Hematopoietic multipotent progenitor cell treated with erythropoietin and hydrocortisone succinate and interleukin-3 and kit ligand, for 6 days (in vitro differentiated cells): ENCODE measurements around the gene CDC42BPB.
A peak's percentile ranks its signal among the peaks of the same experiment; 100 is the strongest.

ENCODE experiments used
- DNase-seq: peaks from one replicate; pipeline ENCODE4 v3.0.0-alpha.2; 2015

Gene CDC42BPB

DNA sequence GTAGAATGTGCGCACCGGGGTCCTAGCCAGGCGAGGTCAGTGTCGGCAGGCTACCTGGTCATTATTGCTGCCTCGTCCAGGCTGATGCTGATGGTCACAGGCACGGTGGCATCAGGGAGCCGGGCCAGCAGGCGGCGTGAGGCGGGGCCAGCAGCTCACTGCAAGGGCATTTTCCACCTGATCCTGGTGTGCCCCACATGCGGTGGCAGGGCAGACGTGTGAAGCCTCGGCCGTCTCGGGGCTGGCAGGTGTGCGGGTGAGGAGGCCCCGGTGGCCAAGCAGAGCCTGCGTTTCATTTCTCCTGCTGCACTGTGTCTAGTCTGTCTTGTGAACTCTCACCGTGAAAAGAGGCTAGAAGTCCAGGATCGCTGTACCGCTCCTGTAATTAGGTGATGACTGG lies 146.9 kb downstream of the CDC42BPB start:
- DNase-seq = no peak

DNA sequence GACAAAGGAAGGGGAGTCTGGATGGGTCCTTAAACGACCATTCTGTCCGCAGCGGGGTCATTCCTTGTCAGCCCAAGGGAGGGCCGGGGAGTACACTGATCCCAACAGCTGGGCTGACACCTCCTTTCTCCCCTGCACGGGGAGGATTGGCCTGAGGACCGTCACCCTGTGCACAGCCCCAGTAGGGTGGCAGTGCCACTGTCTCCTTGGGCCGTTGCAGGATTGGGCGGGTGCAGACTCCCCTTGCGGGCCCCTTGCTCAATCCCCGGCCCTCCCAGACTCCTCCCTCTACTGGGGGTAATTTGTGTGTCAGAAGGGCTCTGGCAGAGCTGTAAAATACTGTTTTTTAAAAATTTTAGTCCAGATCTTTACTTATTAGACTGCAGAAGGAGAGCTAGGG lies 147.4 kb downstream of the CDC42BPB start:
- no peak for DNase-seq

DNA sequence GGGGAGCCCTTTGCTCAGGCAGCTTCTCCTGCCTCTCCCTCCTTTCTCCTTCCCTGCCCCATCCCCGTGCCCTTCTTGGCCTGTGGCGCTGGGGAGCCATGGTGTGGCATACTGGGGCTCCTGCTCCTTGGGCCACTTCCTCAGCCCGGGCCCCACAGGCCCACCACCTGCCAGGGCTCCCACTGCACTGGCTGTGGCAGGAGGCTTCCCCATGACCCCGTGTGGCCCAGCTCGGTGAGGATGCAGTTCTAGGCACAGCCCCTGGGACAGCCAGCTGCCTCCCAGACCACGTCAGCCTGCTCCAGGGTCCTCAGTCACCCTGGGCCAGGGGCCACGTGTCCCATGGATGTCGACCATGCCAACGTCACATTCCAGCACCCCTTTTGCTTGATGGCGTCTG lies 147.9 kb downstream of the CDC42BPB start:
- DNase-seq = no peak

DNA sequence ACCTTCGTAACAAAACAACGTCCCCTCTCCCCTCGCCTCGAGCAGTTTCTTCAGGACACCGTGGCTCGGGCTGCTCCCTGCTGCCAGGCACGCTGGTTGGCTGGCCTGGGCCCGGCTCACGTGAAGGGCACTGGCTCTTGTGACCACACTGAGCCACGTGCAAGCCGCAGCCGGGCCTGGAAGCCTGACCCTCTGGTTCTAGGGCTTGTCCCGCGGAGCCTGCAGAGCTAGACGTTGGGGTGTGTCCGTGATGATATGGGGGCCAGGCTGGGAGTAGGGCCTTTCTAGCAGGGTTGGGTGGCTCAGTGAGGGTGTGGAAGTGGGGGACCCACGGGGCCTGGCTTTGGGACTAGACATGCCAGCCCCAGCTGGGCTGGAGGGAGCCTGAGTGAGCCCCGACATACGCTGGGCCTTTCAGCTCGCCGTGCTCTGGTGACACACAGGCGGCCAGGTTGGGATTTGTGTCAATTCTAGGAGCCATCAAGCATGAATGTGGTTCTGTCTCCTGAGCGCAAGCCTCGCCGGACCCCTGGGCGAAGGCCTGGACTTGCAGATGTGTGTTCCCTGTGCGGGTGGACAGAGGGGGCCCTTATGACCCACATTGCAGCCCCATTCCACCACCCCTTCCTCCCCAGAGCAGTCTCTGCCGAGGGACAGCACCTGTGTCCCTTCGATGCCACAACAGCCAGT lies 148.4 kb downstream of the CDC42BPB start:
- no peak for DNase-seq

DNA sequence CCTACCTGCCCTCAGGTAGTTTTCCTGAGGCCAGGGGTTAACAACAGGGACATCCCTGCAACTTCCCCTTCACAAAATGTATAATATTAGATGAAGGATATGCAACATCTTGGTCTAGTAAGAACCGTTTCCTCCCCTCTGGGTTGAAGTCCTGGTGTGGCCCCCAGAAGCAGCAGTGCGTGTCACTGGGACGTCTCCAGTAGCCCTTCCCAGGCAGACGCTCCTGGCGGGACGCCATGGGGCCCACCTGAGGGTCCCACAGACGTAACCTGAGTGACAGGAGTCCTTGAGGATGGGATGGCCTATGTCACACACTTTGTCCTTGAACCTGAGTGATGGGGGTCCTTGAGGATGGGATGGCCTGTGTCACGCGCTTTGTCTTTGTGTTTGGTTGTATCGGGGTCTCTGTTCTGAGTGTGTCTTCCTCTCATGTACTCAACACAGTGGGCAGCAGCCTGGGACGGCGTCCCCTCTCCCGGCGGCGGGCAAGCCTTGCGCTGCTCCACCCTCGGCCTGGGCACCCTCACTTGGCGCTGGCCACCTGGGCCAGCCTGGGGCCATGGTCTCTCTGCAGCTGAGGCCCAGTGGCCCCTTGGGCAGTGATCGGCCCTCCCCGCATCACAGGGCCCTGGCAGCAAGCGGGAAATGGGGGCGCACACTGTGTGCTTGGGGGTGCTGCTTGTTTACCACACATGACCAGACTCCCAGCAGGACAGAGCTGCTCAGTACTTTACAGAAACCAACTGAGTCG lies 149.2 kb downstream of the CDC42BPB start:
- DNase-seq = no peak

DNA sequence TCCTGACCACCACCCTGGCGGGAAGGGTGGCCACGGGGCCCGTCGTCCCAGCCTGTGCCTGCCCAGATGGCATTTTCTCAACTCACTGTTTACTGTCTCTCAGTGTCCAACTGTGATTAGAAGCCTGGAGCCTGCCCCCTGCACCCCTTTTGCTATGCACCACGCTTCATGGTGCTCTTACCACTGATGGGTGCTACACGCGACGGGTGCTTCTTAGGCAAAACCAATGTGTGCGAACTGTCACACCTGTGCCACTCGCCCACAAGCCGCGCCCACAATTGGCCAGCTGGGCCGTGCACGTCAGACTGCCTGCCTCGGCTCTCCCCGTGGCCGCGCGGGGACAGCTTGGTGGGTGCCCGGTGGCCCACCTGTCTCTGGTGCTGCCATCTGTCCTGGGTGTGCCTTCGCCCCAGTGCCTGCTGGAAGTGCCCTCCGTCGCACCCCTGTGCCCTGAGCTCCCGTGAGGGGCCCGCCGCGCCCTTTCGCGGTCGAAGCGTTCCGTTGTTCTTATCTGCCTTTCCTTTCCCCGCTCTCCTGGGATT lies 150.0 kb downstream of the CDC42BPB start:
- DNase-seq = no peak

DNA sequence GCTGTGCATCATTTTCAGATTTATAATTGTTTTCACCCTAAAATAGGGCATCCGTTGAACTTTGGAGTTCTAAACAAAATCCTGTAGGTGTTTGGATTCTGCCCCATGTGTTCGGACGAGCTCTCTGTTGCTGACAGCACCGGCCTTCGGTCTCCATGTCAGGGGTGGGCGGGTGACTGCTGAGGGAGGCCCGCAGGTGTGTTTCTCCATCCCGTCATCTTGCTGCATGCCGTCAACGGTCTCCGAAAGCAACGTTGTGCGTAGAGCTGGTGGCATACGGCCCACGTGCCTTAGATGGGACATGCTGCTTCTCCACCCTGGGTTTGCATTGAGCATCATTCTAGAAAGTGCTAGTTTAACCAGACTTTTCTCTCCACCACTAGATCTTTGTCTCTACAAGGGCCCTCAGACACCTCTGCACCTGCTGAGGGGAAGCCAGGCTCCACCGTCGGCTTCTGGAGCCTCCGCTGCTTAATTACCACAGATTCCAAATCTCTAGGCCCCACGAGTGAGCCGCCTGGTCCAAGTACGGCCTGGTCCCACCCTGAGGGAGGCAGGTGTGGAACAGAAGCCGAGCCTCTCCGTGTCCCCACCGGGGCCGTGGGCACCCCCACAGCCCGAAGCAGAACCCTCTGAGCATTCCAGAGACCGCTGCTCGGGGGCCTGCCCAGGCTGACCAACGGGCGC lies 150.6 kb downstream of the CDC42BPB start:
- DNase-seq = no peak

DNA sequence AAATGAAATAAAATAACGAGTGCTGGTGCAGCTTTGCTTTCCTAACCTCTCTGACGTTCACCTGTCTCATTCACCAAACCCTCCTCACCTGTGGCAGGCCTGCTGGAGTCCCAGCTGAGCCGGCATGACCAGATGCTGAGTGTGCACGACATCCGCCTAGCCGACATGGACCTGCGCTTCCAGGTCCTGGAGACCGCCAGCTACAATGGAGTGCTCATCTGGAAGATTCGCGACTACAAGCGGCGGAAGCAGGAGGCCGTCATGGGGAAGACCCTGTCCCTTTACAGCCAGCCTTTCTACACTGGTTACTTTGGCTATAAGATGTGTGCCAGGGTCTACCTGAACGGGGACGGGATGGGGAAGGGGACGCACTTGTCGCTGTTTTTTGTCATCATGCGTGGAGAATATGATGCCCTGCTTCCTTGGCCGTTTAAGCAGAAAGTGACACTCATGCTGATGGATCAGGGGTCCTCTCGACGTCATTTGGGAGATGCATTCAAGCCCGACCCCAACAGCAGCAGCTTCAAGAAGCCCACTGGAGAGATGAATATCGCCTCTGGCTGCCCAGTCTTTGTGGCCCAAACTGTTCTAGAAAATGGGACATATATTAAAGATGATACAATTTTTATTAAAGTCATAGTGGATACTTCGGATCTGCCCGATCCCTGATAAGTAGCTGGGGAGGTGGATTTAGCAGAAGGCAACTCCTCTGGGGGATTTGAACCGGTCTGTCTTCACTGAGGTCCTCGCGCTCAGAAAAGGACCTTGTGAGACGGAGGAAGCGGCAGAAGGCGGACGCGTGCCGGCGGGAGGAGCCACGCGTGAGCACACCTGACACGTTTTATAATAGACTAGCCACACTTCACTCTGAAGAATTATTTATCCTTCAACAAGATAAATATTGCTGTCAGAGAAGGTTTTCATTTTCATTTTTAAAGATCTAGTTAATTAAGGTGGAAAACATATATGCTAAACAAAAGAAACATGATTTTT lies 151.9 kb downstream of the CDC42BPB start:
- DNase-seq = no peak

DNA sequence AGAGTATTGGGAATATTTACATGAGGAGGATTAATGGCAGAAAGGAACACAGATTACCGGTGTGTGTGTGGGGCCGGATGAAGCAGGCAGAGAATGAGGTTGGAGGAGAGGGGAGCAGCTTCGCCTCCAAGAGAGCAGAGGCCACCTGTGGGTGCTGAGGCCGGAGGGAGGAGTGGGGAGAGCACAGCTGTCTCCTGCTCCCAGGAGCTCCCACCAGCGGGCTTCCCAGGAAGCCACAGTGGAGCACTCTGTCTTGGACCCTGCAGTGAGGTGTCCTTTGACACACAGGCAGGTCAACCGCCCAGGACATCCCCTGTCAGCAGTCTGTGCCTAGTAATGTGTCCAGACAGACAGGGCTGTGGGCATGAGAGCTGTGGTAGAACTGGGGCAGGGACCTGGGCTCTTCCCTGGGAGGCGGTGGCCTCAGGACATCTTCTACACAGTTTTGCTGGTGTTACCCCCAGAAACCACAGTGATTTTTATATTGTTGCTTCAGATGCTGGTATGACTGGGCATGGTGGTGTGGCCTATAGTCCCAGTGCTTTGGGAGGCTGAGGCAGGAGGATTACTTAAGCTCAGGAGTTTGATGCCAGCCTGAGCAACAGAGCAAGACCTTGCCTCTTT lies 153.3 kb downstream of the CDC42BPB start:
- DNase-seq = no peak

DNA sequence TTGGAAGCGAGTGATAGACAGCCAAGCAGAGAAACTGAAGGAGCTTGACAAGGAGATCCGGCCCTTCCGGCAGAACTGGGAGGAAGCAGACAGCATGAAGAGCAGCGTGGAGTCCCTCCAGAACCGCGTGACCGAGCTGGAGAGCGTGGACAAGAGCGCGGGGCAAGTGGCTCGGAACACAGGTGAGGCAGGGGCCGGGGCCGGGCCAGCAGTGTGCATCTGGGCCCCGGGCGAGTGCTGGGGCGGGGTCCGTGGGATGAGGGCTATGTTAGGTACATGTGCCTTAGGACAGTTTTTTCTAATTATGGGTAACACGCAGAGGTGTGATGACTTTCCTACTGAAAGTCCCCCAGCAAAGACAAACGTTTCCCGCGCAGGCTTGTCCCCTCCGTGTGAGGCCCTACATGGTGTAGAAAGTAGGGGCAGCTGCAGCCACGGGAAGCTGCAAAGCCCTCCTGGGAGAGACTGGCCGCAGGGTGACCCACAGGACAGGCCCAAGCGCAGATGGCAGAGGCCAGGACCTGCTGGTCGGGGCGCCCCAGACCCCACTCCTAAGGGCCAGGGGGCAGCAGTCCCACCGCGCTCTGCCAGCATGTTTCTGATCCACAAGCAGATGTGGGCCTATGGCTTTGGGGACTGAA lies 154.0 kb downstream of the CDC42BPB start:
- no peak for DNase-seq

DNA sequence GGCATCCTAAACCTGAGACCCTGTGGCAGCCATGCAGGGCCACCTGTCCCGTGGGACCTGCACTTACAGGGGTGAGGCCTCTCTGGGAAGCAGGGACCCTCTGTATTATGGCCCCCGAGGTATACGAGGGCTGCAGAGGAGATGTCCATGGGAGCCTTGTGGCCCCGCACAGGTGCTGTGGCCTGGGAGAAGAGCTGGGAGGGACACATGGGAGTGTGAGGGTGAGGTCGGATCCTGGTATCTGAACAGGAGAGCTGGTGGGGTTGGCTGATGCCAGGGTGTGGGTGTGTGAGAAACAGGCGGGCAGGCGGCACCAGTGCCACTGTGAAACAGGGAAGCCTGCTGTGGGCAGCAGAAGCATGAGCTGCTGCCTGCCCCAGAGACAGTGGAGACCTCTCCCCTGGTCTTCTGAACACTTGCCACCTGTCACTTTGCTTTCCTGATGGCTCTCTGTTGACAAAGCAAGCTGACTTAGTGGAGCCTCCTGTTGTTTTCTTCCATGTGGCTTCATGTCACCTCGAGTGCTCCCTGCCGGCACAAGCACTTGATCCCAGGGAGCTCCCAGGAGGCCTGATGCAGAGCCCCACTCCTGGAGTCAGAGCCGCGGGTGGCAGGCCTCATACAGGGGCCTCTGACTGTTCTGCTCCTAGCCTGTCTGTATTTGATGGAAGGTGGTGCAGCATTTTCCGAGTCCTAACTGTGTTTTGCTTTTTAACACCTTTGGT lies 154.7 kb downstream of the CDC42BPB start:
- DNase-seq = no peak

DNA sequence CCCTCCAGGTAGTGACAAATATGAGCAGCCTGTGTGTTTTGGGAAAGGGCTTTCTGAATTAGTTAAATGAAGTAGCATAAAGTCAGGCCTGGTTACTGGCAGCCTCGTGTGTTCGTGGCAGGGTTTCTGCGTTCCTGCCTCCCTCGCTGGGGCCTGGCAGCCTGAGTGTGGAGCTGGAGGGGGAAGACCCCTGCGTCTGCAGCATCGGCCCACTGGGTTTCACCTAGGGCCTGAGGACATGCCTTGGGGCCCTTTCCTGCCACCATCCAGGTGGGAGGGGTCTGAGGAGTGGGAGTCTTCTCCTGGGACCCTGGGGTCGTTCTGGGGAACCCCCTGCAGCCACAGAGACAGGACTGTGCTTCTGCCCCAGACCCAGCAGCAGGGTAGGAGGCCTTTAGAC lies 155.3 kb downstream of the CDC42BPB start:
- no peak for DNase-seq

DNA sequence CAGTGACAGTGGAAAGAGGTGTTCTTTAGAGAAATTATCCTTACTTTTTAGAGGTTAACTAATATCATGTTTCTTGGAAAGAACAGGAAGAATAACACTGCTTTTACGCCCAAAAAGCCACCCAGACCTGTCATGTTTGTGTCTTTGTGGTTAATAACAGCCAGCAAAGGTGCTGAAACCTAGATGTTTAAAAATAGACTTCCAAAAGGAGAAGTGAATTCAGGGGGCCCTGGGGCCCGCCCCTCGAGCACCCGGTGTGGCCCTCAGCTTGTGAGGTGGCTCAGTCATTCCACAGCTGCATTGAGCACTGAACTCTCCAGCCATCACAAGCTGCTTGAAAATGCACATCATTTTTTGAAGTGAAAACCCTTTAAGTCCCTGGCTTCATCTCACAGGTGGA lies 155.7 kb downstream of the CDC42BPB start:
- DNase-seq = peak; percentile 33

DNA sequence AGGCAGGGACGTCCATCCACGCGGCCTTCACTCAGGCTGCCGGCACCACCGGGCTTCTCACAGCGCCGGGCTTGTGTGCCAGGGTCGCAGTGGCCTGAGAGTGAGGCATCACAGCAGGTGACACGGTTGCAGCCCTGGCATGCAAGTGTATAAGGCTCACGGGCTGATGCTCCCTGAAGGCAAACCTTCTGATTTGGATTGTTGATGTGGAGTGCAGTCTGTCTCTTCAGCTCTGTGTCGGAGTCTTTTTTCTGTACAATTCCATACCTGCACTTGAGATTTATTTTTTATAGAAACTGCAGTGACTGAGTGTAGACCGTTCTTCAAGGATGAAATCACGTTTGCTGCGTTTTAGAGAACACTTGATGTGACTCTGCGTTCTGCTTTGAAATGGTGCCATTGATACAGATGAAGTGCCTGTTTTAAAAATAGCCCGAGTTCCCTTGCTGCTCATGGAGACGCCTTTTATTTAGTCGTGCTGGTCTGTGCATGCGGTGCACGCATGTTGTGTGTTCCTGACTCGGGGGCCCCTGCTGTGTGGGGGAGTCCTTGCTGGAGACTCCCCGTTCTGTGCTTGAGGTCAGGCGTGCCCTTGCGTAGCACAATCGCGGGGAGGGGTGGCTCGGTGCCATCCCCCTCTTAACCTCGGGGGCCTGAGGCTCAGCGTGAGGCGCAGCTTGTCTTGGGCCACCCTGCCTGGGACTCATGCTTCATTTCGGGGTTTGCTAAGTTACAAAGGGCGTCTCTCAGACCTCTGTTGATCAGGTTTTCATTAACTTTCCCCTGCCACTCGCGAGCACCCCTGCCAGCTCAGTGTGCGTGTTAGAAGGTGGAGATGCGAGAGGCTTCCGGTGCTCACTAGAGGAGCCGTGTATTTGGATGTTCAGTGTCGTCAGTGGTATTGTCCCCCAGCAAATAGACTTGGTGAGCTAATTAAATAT lies 156.4 kb downstream of the CDC42BPB start:
- no peak for DNase-seq

DNA sequence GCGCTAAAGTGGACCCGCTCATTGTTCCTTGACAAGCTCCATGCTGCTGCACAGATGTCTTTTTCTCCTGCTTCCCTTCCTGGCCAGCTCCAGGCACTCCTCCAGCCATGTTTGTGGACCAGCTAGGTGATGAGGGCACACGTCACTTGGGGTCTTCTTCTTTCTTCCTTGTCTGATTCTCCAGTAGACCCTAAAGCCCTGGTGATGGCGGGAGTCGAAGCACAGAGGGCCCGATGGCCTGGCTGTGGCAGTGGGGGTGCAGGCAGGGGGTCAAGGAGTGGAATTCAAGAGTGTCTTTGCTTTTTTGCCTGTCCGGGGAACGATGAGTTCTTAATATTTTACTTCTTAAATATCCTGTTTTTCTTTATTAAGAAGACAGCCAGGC lies 157.8 kb downstream of the CDC42BPB start:
- DNase-seq = no peak

DNA sequence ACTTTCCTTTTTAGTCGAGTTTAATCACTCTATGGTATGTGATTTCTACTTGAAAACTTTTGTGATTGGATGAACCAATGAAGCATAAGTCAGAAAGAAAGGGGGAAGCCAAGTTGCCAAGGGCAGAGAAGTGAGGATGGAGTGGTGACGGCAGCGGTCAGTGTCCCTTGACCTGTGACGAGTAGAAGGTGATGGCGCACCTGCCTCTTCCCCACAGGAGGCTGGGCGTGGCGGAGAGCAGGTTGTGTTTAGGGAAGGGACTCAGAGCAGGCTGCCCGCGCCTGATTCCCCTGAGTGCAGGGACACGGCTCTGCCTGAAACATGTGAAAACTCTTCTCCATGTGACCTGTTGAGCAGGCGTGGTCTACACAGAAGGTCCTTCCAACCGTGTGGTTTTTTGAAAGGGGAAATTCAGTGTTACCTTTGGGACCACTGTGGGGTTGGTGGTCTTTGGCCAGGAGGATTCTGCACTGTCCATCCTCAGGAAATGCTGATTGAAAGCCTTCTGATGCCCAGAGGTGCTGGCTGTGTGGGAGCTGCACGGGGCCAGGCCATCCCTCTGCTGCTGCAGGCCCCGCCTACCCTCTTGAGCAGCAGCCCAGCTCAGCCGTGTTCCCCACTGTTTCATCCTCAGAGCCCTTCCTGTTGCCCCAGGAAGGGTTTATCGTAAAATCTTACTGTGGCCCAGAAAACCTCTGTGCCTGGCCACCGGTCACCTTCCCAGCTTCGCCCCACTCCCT lies 158.4 kb downstream of the CDC42BPB start:
- no peak for DNase-seq

DNA sequence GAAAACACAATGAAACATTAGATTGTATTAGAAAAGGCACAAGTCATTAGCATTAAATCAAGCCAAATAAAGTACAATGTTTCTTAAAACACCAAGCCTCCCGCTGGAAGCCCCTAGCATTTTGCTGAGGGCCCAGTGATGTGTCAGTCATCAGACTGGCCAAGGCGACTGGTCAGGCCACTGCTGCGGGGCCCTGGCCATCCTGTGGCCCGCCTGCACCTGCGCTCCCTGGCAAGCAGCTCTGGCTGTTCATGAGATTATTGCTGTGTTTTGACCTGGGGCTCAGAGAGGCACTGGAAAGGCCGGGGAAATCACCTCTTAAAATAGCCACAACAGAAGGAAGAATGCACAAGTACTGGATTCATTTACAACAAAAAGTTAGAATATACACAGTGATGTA lies 159.1 kb downstream of the CDC42BPB start:
- no peak for DNase-seq

DNA sequence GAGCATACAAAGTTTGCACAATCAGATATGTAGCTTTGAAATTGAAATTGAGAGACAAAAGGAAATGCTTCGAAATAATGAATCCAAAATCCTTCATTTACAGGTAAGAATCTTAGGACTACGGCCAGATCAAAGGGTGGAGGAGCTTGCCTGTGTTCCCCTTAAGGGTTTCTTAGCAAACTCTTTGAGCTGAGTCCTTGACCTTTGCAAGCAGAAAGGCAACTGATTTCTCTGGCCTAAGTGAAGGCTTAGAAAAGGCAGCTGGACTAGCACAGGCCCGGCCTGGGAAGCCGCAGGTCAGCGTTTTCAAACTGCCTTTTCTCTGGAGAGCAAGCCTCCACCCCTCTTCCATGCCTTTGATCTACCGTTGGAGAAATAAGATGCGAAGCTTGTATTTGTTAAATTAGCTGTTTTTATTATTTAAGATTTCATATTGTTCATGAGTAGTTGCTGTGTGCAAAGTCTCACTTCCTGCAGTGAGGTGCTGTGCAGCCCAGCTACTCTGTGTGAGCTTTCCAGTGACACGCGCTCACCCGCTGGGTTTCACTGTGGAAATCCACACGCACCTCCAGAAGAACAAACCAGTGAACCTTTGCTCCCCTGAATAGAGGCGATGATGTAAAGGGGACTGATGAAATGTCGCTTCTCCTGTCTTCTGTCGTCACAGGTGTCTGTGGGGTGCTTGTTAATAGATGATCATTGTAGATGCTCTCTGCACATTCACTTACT lies 159.9 kb downstream of the CDC42BPB start:
- no peak for DNase-seq
